ENCODE results near the gene KDM5B. TPM values are rescaled to one million over a fixed set of nuclear protein-coding genes. Genes with fewer than 3 reads are reported as not detected.

KDM5B gene
- total and polyA plus RNA-seq, 4 experiments from 2014 or later: 6.5 to 64.6 (median 39.4) TPM

DNA sequence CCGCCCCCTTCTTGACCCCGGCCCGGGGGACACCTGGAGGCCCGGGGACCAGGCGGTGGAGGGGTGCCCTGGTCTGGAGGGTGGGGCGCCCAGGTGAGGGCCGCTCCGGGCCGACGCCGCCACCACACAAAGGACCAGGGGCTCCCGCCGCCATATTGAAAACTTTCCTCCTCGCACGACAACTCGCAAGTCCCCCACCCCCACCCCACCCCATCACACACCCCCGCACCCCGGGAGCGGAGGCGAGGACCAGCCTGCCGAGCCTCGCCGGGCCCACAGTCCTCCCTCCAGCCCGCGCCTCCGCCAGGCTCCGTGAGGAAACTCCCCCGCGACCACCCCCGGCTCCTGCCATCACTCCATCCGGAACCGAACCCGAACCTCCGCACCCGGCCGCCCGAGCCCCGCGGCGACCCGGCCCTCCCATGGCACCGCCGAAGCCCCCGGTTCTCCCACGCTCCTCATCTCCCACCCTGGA is 733 bp downstream of the KDM5B start:
- Histone ChIP-seq H3K27me3 (ENCODE audit: insufficient read depth, low read length) (no peaks in the 10 kb centered on the region), H3K9me3 (ENCODE audit: control insufficient read depth in 1 of 2, low read length in 2 of 2) (no peaks in the 10 kb centered on the region), H3K27ac (ENCODE audit: low read depth, low read length) (peak overlapping the region; percentile 63), H3K4me3 (ENCODE audit: low read length in 2 of 2) (peak overlapping the region; percentile 13 to 65), H3K4me1 (ENCODE audit: insufficient read depth, low read length) (peaks cover 53% of the 10 kb centered on the region), H3K36me3 (ENCODE audit: insufficient read depth, low read length) (no peaks in the 10 kb centered on the region)
- peak overlapping the region; percentile 77 to 94 (median 87) for H3K4me3 Mint-ChIP-seq
- ChIA-PET POLR2A (ENCODE audit: partially characterized antibody) (interaction anchor here (0.9 to 1.8 kb wide), 7 partner anchors 9 to 120 kb away, joined by 3 to 9 read pairs (median 3); partner anchors contain the start of genes KLHL12 and RABIF), CTCF (ENCODE audit: partially characterized antibody) (no interaction called here)
- peak in 4 of 5 donors; percentile 27 to 53 (median 35) for DNase-seq
- peaks cover 35 to 73% (median 47%) of the 10 kb centered on the region in 4 donors for H3K4me1 Mint-ChIP-seq
- intact Hi-C loops (cut with micrococcal nuclease): loop anchor here (5.0 kb wide), 1 partner anchor 200 kb away; the partner anchor contains the start of gene TMEM183A
- H3K36me3 Mint-ChIP-seq: peaks cover 0 to 11% of the 10 kb centered on the region in 2 donors
- peaks cover 0 to 1% of the 10 kb centered on the region in 2 donors for H3K27me3 Mint-ChIP-seq
- H3K27ac Mint-ChIP-seq: peak overlapping the region; percentile 35 to 82 (median 59)
- no peaks in the 10 kb centered on the region for H3K9me3 Mint-ChIP-seq

DNA sequence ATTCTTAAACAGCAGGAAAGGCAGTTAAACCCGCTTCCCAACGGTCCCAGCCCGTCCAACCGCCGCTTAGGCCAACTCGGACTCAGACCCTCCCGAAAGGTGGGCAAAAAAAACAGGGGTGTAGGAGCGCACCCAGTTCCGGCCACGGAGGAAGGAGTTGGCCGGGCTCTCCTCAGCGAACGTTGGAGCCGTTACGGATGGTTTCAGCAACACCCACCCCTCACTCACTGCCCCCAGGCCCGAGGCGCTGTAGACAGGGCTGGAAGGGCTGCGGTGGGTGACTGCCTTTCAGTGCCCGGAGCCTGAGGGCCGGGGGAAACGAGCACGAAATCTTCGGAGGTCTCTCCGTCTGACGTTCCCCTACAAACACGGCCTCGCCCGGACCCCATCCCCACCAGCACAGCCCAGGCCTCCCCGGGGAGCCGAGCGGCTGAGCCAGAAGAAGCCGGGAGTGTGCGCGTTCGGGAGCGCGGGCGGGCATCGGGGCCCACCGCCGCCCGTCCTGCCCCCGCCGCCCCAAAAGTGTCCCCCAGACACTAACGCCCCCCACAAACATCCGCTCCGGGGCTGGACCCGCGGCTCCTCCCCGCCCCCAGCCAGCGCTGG is 1.3 kb downstream of the KDM5B start:
- H3K4me1 Mint-ChIP-seq: peaks cover 35 to 71% (median 48%) of the 10 kb centered on the region in 4 donors
- H3K27me3 ChIP-seq (ENCODE audit: insufficient read depth, low read length): no peaks in the 10 kb centered on the region
- intact Hi-C loops (cut with micrococcal nuclease): loop anchor here (5.0 kb wide), 1 partner anchor 200 kb away; the partner anchor contains the start of gene TMEM183A
- H3K4me3 ChIP-seq (ENCODE audit: low read length in 2 of 2): peak overlapping the region; percentile 7 to 65
- ChIA-PET POLR2A (ENCODE audit: partially characterized antibody) (interaction anchor here (0.7 kb wide), 3 partner anchors 8 to 161 kb away, joined by 3 read pairs; partner anchors contain the start of genes CYB5R1 and KLHL12), CTCF (ENCODE audit: partially characterized antibody) (no interaction called here)
- H3K36me3 Mint-ChIP-seq: peaks cover 0 to 11% of the 10 kb centered on the region in 2 donors
- peak overlapping the region; percentile 77 to 95 (median 86) for H3K4me3 Mint-ChIP-seq
- no peaks in the 10 kb centered on the region for H3K9me3 Mint-ChIP-seq
- peaks cover 57% of the 10 kb centered on the region for H3K4me1 ChIP-seq (ENCODE audit: insufficient read depth, low read length)
- H3K27ac Mint-ChIP-seq: peak overlapping the region in 6 of 7 donors; percentile 73 to 92 (median 84)
- peak in 3 of 5 donors; percentile 7 to 46 (median 12) for DNase-seq
- peak overlapping the region; percentile 63 for H3K27ac ChIP-seq (ENCODE audit: low read depth, low read length)
- no peaks in the 10 kb centered on the region for H3K36me3 ChIP-seq (ENCODE audit: insufficient read depth, low read length)
- H3K27me3 Mint-ChIP-seq: peaks cover 0 to 1% of the 10 kb centered on the region in 2 donors
- H3K9me3 ChIP-seq (ENCODE audit: control insufficient read depth in 1 of 2, low read length in 2 of 2): no peaks in the 10 kb centered on the region

DNA sequence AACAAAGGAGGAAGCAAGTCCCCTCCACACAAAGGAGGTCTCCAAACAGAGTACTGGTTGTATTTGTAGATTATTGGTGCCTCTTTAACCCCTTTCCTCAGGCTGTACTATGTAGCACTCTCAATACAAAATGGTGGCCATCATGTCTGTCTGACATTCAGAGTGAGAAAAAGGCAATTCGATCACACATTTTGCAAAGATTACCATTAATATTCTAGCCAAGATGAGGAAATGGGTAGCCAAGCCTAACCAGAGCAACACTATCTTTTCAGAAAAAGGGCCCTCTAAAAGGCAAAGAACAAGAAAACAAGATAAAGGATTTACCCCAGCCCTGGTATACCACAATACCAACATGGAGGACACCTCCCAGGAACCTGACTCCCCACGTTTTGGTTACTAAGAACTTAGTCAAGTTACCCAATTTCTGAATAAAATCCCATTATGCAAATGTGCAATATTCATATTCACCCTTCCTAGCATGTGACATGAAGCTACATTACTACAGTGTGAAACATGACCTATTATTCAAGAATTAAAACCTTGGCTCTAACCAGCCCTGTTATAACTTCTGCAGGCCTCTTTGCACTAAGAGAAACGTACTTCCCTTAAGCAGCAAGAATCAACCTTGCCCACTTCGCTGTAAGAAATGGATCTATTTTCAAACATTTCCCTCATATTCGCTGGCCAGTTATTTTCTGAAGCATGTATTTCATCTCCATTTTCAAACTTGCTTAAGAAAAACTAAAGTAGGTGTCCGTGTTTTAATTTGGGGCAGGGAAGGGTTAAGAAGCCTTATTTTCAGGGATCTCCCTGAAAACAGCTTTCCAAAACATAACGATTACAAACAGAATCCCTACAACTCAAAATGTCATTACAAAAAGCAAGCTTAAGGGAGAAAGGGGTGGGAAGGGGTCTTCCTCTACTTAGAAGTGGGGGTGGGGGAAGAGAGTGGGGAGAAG is 2.1 kb downstream of the KDM5B start:
- peak overlapping the region; percentile 71 to 92 (median 82) for H3K27ac Mint-ChIP-seq
- ChIA-PET CTCF (ENCODE audit: partially characterized antibody) (no interaction called here), POLR2A (ENCODE audit: partially characterized antibody) (interaction anchor here (0.7 kb wide), 3 partner anchors 9 to 162 kb away, joined by 3 read pairs; partner anchors contain the start of genes CYB5R1 and KLHL12)
- peaks cover 0 to 7% of the 10 kb centered on the region in 2 donors for H3K36me3 Mint-ChIP-seq
- H3K27me3 ChIP-seq (ENCODE audit: insufficient read depth, low read length): no peaks in the 10 kb centered on the region
- H3K36me3 ChIP-seq (ENCODE audit: insufficient read depth, low read length): no peaks in the 10 kb centered on the region
- H3K4me3 Mint-ChIP-seq: peak overlapping the region; percentile 77 to 95 (median 86)
- peak in 2 of 5 donors; percentile 6 to 12 for DNase-seq
- peak overlapping the region; percentile 7 to 65 for H3K4me3 ChIP-seq (ENCODE audit: low read length in 2 of 2)
- H3K9me3 Mint-ChIP-seq: no peaks in the 10 kb centered on the region
- H3K27ac ChIP-seq (ENCODE audit: low read depth, low read length): peak overlapping the region; percentile 63
- intact Hi-C loops (cut with micrococcal nuclease): loop anchor here (5.0 kb wide), 1 partner anchor 201 kb away; the partner anchor contains the start of gene TMEM183A
- peaks cover 32 to 64% (median 44%) of the 10 kb centered on the region in 4 donors for H3K4me1 Mint-ChIP-seq
- H3K27me3 Mint-ChIP-seq: peaks cover 0 to 1% of the 10 kb centered on the region in 2 donors
- H3K9me3 ChIP-seq (ENCODE audit: control insufficient read depth in 1 of 2, low read length in 2 of 2): no peaks in the 10 kb centered on the region
- peaks cover 53% of the 10 kb centered on the region for H3K4me1 ChIP-seq (ENCODE audit: insufficient read depth, low read length)

DNA sequence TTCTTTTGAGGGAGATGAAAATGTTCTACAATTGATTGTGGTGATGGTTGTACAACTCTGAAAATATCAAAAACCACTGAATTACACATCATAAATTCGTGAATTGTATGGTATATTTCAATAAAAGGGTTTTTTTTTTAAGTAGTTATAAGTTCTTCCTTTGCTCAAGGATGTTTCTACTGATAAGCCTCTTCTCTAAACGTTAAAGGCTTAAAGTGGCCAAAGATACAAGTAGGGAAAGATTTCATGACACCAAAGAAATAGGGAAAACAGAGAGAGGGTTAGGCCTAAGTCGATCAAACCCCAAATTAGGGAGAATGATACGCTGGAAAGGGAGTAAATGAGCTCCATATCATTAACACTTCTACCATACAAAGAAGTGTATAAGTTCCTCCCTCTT is 4.1 kb downstream of the KDM5B start:
- Histone ChIP-seq H3K4me3 (ENCODE audit: low read length in 2 of 2) (no peak overlapping the region), H3K27ac (ENCODE audit: low read depth, low read length) (no peak overlapping the region), H3K9me3 (ENCODE audit: control insufficient read depth in 1 of 2, low read length in 2 of 2) (no peaks in the 10 kb centered on the region), H3K4me1 (ENCODE audit: insufficient read depth, low read length) (peaks cover 43% of the 10 kb centered on the region), H3K36me3 (ENCODE audit: insufficient read depth, low read length) (no peaks in the 10 kb centered on the region), H3K27me3 (ENCODE audit: insufficient read depth, low read length) (no peaks in the 10 kb centered on the region)
- H3K36me3 Mint-ChIP-seq: peaks cover 0 to 7% of the 10 kb centered on the region in 2 donors
- no peak overlapping the region for H3K4me3 Mint-ChIP-seq
- peaks cover 25 to 55% (median 39%) of the 10 kb centered on the region in 4 donors for H3K4me1 Mint-ChIP-seq
- H3K27ac Mint-ChIP-seq: peak overlapping the region in 1 of 7 donors; percentile 46
- no peaks in the 10 kb centered on the region for H3K9me3 Mint-ChIP-seq
- H3K27me3 Mint-ChIP-seq: peaks cover 0 to 1% of the 10 kb centered on the region in 2 donors
- ChIA-PET CTCF (ENCODE audit: partially characterized antibody) (no interaction called here), POLR2A (ENCODE audit: partially characterized antibody) (interaction anchor here (1.5 kb wide), 1 partner anchor 203 kb away, joined by 3 read pairs; the partner anchor contains the start of gene TMEM183A)
- DNase-seq: no peak
- intact Hi-C loops (cut with micrococcal nuclease): no loop called here

DNA sequence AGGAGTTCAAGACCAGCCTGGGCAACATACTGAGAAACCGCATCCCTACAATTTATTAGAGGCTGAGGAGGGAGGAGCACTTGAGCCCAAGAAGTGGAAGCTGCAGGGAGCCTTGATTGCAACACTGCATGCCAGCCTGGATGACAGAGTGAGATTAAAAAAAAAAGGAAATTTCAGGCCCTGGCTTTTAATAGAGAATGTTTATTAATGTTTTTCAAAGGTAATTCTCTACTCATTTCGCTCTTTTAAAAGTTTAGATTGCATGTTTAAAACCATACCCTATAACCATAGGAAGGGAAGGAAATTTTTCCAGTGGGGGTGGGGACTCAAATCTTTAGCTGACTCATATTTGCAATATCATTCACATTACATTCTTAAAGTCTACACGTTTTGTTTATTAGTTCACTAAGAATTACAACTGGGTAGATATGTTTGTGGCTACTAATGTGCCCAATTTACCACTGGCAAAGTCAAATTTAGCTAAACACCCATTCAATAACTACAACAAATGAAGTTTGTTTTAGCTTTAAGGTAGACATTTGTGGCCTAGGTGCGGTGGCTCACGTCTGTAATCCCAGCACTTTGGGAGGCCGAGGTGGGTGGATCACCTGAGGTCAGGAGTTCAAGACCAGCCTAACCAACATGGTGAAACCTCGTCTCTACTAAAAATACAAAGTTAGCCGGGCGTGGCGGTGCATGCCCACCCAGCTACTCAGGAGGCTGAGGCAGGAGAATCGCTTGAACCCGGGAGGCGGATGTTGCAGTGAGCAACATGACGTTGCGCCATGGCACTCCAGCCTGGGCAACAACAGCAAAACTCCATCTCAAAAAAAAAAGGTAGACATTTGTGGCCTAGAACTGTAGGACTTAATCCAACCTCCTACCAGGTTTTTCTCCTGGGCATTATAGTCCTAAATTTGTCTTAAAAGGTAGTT is 5.0 kb downstream of the KDM5B start:
- POLR2A ChIA-PET (ENCODE audit: partially characterized antibody): interaction anchor here (1.5 kb wide), 1 partner anchor 204 kb away, joined by 3 read pairs; the partner anchor contains the start of gene TMEM183A
- H3K27ac Mint-ChIP-seq: no peak overlapping the region
- H3K36me3 ChIP-seq (ENCODE audit: insufficient read depth, low read length): no peaks in the 10 kb centered on the region

DNA sequence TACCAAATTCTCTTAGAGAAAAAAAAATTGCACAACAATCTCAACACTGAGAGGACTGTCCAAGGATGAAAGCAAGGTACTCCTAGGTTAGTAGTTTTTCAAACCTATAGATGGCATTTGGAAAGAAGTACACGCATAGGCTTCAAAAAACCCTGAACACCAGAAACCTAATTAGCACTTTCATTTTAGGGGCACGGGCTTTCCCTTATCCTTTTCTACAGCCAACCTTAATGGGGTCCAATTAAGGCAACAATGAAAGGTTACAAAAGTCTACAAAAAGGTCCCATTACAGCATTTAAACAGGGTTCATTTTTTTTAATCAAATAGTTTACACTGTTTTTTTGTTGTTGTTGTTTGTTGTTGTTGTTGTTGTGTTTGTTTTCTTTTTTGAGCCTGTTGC is 6.2 kb downstream of the KDM5B start:
- Histone ChIP-seq H3K4me1 (ENCODE audit: insufficient read depth, low read length) (peaks cover 42% of the 10 kb centered on the region), H3K27me3 (ENCODE audit: insufficient read depth, low read length) (no peaks in the 10 kb centered on the region), H3K27ac (ENCODE audit: low read depth, low read length) (no peak overlapping the region), H3K4me3 (ENCODE audit: low read length in 2 of 2) (no peak overlapping the region), H3K9me3 (ENCODE audit: control insufficient read depth in 1 of 2, low read length in 2 of 2) (no peaks in the 10 kb centered on the region), H3K36me3 (ENCODE audit: insufficient read depth, low read length) (no peaks in the 10 kb centered on the region)
- Mint-ChIP-seq H3K4me3 (no peak overlapping the region), H3K36me3 (peaks cover 0 to 5% of the 10 kb centered on the region in 2 donors), H3K9me3 (no peaks in the 10 kb centered on the region), H3K27me3 (peaks cover 0 to 1% of the 10 kb centered on the region in 2 donors), H3K27ac (no peak overlapping the region), H3K4me1 (peaks cover 20 to 56% (median 39%) of the 10 kb centered on the region in 4 donors)
- ChIA-PET POLR2A (ENCODE audit: partially characterized antibody) (no interaction called here), CTCF (ENCODE audit: partially characterized antibody) (no interaction called here)
- DNase-seq: no peak
- intact Hi-C loops (cut with micrococcal nuclease): no loop called here

More for the DNA sequence above, 5.0 kb downstream of the KDM5B start:
- Mint-ChIP-seq H3K36me3 (peaks cover 0 to 5% of the 10 kb centered on the region in 2 donors), H3K4me1 (peaks cover 20 to 47% (median 33%) of the 10 kb centered on the region in 4 donors), H3K4me3 (no peak overlapping the region), H3K27me3 (peaks cover 0 to 1% of the 10 kb centered on the region in 2 donors), H3K9me3 (no peaks in the 10 kb centered on the region)
- Histone ChIP-seq H3K27ac (ENCODE audit: low read depth, low read length) (no peak overlapping the region), H3K27me3 (ENCODE audit: insufficient read depth, low read length) (no peaks in the 10 kb centered on the region), H3K9me3 (ENCODE audit: control insufficient read depth in 1 of 2, low read length in 2 of 2) (no peaks in the 10 kb centered on the region), H3K4me3 (ENCODE audit: low read length in 2 of 2) (no peak overlapping the region), H3K4me1 (ENCODE audit: insufficient read depth, low read length) (peaks cover 40% of the 10 kb centered on the region)
- DNase-seq: no peak
- intact Hi-C loops (cut with micrococcal nuclease): no loop called here
- CTCF ChIA-PET (ENCODE audit: partially characterized antibody): no interaction called here
